Measurements from ENCODE around the gene PIGN.

Gene PIGN

GRCh38 chr18:62125702-62126101, 61.2 kb downstream of the PIGN start:
- TF ChIP-seq REST (IDR thresholded peaks at IDR 0.05; ENCODE audit: insufficient read depth in 1 of 2, low read depth in 2 of 2, low read length in 2 of 2) (no peak), TAF1 (IDR thresholded peaks at IDR 0.05; ENCODE audit: borderline replicate concordance, insufficient read depth, low read length) (no peak), FOXP2 (optimal IDR thresholded peaks at IDR 0.05; ENCODE audit: borderline replicate concordance, extremely low read depth, extremely low read length, insufficient read depth) (no peak), SIN3A (IDR thresholded peaks at IDR 0.05; ENCODE audit: borderline replicate concordance, insufficient read depth, low read length) (no peak), POLR2AphosphoS5 (IDR thresholded peaks at IDR 0.05; ENCODE audit: low read depth, low read length) (no peak)

- no peak for TF ChIP-seq REST (IDR thresholded peaks at IDR 0.05; ENCODE audit: insufficient read depth in 1 of 2, low read depth in 2 of 2, low read length in 2 of 2)
- TF ChIP-seq TAF1 (IDR thresholded peaks at IDR 0.05; ENCODE audit: borderline replicate concordance, insufficient read depth, low read length), result no peak
- no peak for TF ChIP-seq POLR2AphosphoS5 (IDR thresholded peaks at IDR 0.05; ENCODE audit: low read depth, low read length)
- TF ChIP-seq SIN3A (IDR thresholded peaks at IDR 0.05; ENCODE audit: borderline replicate concordance, insufficient read depth, low read length), result no peak
- no peak for TF ChIP-seq FOXP2 (optimal IDR thresholded peaks at IDR 0.05; ENCODE audit: borderline replicate concordance, extremely low read depth, extremely low read length, insufficient read depth)
Observed at GRCh38 chr18:62122330-62122729, 64.5 kb downstream of the PIGN start.

GRCh38 chr18:62119884-62120283, 67.0 kb downstream of the PIGN start:
- TF ChIP-seq SIN3A (IDR thresholded peaks at IDR 0.05; ENCODE audit: borderline replicate concordance, insufficient read depth, low read length) (no peak), TAF1 (IDR thresholded peaks at IDR 0.05; ENCODE audit: borderline replicate concordance, insufficient read depth, low read length) (no peak), REST (IDR thresholded peaks at IDR 0.05; ENCODE audit: insufficient read depth in 1 of 2, low read depth in 2 of 2, low read length in 2 of 2) (no peak), POLR2AphosphoS5 (IDR thresholded peaks at IDR 0.05; ENCODE audit: low read depth, low read length) (no peak), FOXP2 (optimal IDR thresholded peaks at IDR 0.05; ENCODE audit: borderline replicate concordance, extremely low read depth, extremely low read length, insufficient read depth) (no peak)

- no peak for TF ChIP-seq REST (IDR thresholded peaks at IDR 0.05; ENCODE audit: insufficient read depth in 1 of 2, low read depth in 2 of 2, low read length in 2 of 2)
- TF ChIP-seq POLR2AphosphoS5 (IDR thresholded peaks at IDR 0.05; ENCODE audit: low read depth, low read length), result no peak
- TF ChIP-seq FOXP2 (optimal IDR thresholded peaks at IDR 0.05; ENCODE audit: borderline replicate concordance, extremely low read depth, extremely low read length, insufficient read depth), result no peak
- no peak for TF ChIP-seq TAF1 (IDR thresholded peaks at IDR 0.05; ENCODE audit: borderline replicate concordance, insufficient read depth, low read length)
- no peak for TF ChIP-seq SIN3A (IDR thresholded peaks at IDR 0.05; ENCODE audit: borderline replicate concordance, insufficient read depth, low read length)
Observed at GRCh38 chr18:62118328-62118727, 68.5 kb downstream of the PIGN start.

GRCh38 chr18:62109676-62110075, 77.2 kb downstream of the PIGN start:
- no peak for TF ChIP-seq REST (IDR thresholded peaks at IDR 0.05; ENCODE audit: insufficient read depth in 1 of 2, low read depth in 2 of 2, low read length in 2 of 2)
- no peak for TF ChIP-seq FOXP2 (optimal IDR thresholded peaks at IDR 0.05; ENCODE audit: borderline replicate concordance, extremely low read depth, extremely low read length, insufficient read depth)
- TF ChIP-seq TAF1 (IDR thresholded peaks at IDR 0.05; ENCODE audit: borderline replicate concordance, insufficient read depth, low read length), result no peak
- no peak for TF ChIP-seq SIN3A (IDR thresholded peaks at IDR 0.05; ENCODE audit: borderline replicate concordance, insufficient read depth, low read length)
- no peak for TF ChIP-seq POLR2AphosphoS5 (IDR thresholded peaks at IDR 0.05; ENCODE audit: low read depth, low read length)

Measured in PFSK-1 (cell line).